ENCODE measurements around the gene CPNE8.

The CPNE8 gene

DNA sequence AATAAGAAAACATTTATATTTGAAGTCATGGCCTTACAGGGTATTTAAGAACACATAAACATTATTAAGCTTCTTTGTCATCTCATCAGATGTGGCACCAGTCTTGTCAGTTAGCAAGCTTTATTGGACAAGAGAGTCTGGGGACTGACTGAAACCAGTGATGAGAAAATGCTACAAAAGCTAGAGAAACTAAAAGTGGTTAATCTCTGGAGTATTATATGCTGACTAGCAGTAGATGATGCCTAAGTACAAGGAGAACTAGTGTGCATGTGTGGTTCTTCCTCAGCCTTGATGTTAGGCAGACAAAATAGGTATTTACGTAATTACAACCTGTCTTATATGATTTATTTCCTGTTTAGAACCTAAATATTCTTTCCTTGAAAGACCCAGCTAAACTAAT, 176.5 kb downstream of the CPNE8 start:
- H3K36me3 ChIP-seq (ENCODE audit: insufficient read depth, low read length) = no peaks in the 10 kb centered on the region
- no peaks in the 10 kb centered on the region for H3K27me3 ChIP-seq (ENCODE audit: insufficient read depth, low read length)
- H3K4me1 ChIP-seq (ENCODE audit: insufficient read depth, low read length) = no peaks in the 10 kb centered on the region
- no peak overlapping the region for H3K4me3 ChIP-seq (ENCODE audit: low read length)
- H2AFZ ChIP-seq (ENCODE audit: low read depth, low read length) = no peak overlapping the region
- no peaks in the 10 kb centered on the region for H3K9me3 ChIP-seq (ENCODE audit: low read length)

DNA sequence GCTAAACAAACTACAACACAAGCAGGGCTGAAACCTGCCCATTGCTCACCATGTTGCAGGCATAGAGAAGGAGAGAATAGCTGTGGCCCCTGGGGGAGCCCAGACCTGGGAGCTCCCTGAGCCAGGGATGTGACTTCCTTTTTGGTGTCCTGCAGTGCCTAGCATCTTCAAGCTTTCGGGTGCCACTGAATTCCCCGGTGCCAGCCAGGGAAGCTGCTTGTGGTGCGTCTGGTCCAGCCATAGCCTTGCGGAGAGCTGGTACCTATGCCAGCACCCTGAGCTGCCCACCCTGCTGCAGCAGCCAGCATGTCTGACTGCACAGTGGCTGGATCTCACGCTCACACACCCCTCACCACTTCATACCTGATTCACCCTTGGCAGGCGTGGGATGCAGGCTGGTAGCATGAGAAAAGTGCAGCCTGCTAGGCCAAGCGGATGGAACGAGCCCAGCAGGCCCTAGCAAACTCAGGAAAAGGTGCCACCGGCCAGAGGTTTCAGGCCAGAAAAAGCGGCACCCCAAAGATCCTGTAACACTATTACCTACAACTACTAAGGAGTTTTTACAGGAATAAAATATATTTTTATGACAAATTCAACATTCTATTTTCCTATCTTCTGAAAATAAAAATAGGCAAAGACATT, 183.7 kb downstream of the CPNE8 start:
- no peaks in the 10 kb centered on the region for H3K27me3 ChIP-seq (ENCODE audit: insufficient read depth, low read length)
- no peaks in the 10 kb centered on the region for H3K36me3 ChIP-seq (ENCODE audit: insufficient read depth, low read length)
- H3K4me1 ChIP-seq (ENCODE audit: insufficient read depth, low read length) = no peaks in the 10 kb centered on the region
- no peaks in the 10 kb centered on the region for H3K9me3 ChIP-seq (ENCODE audit: low read length)
- H3K4me3 ChIP-seq (ENCODE audit: low read length) = no peak overlapping the region
- H2AFZ ChIP-seq (ENCODE audit: low read depth, low read length) = no peak overlapping the region

DNA sequence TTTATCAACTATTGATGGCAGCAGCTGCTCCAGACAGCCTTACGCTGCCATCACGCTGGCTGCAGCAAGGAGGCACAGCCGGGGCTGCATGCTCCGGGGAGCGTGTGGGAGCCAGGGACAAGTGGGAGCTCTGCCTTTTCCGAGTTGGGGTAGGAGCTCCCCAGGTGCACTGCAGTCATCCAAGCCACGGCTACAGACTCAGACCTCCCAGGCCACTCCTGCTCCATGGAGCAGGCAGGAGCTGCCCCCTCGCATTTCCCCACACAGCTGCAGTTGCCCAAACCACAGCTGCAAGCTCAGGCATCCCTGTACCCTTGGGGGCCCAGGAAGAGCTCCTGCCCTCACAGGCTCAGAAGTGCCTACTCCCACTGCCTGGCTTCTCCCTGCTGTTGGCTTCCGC, 184.7 kb downstream of the CPNE8 start:
- Histone ChIP-seq H3K9me3 (ENCODE audit: low read length) (no peaks in the 10 kb centered on the region), H3K27me3 (ENCODE audit: insufficient read depth, low read length) (no peaks in the 10 kb centered on the region), H3K36me3 (ENCODE audit: insufficient read depth, low read length) (no peaks in the 10 kb centered on the region), H3K4me1 (ENCODE audit: insufficient read depth, low read length) (no peaks in the 10 kb centered on the region), H3K4me3 (ENCODE audit: low read length) (no peak overlapping the region), H2AFZ (ENCODE audit: low read depth, low read length) (no peak overlapping the region)

- Histone ChIP-seq H3K4me3 (ENCODE audit: low read length) (no peak overlapping the region), H3K27me3 (ENCODE audit: insufficient read depth, low read length) (no peaks in the 10 kb centered on the region), H2AFZ (ENCODE audit: low read depth, low read length) (no peak overlapping the region), H3K36me3 (ENCODE audit: insufficient read depth, low read length) (no peaks in the 10 kb centered on the region), H3K9me3 (ENCODE audit: low read length) (no peaks in the 10 kb centered on the region), H3K4me1 (ENCODE audit: insufficient read depth, low read length) (no peaks in the 10 kb centered on the region)
Observed at GRCh38 chr12:38713294-38713693, 192.1 kb downstream of the CPNE8 start.

DNA sequence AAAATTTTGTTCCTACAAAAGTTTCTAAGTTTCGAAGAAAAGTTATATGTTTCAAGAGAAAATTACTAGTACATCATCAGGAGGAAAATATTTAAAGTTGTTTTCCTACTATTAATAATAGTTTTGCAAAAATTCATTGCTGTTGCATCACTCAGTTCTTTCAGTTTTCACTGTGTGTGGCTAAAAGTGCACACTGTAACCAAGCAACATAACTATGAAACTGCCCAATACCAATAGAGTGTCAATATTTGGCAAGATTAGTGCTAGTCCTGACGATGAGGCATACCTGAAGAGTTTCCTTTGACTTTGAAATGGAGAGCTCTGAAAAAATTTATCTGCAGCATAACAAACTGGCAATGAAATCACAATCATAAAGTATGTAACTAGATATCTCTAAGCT, 194.3 kb downstream of the CPNE8 start:
- no peaks in the 10 kb centered on the region for H3K4me1 ChIP-seq (ENCODE audit: insufficient read depth, low read length)

GRCh38 chr12:38708466-38708865, 196.9 kb downstream of the CPNE8 start:
- no peaks in the 10 kb centered on the region for H3K36me3 ChIP-seq (ENCODE audit: insufficient read depth, low read length)
- no peaks in the 10 kb centered on the region for H3K4me1 ChIP-seq (ENCODE audit: insufficient read depth, low read length)
- H3K27me3 ChIP-seq (ENCODE audit: insufficient read depth, low read length) = no peaks in the 10 kb centered on the region
- no peaks in the 10 kb centered on the region for H3K9me3 ChIP-seq (ENCODE audit: low read length)
- H3K4me3 ChIP-seq (ENCODE audit: low read length) = no peak overlapping the region
- H2AFZ ChIP-seq (ENCODE audit: low read depth, low read length) = no peak overlapping the region

More for the DNA sequence above, 194.3 kb downstream of the CPNE8 start:
- no peaks in the 10 kb centered on the region for H3K36me3 ChIP-seq (ENCODE audit: insufficient read depth, low read length)
- no peak overlapping the region for H3K4me3 ChIP-seq (ENCODE audit: low read length)
- H3K9me3 ChIP-seq (ENCODE audit: low read length) = no peaks in the 10 kb centered on the region
- H2AFZ ChIP-seq (ENCODE audit: low read depth, low read length) = no peak overlapping the region
- H3K27me3 ChIP-seq (ENCODE audit: insufficient read depth, low read length) = no peaks in the 10 kb centered on the region

DNA sequence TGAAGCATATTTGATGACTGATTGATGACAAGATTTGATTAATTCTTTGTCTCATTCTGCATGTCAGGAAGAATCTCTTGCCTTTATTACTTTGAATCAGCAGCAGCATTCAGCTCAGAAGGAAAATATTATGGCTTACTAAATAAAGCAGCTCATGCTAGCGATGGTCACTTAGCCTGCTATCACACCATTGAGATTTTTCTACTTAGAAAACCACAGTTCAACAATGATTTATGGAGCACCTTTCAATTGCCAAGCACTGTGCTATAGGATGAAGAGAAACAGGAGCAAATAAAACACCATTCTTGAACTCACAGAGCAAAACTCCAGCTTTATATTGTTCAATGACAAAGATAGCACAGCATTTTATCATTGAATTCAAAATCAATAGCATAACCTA, 197.7 kb downstream of the CPNE8 start:
- Histone ChIP-seq H3K9me3 (ENCODE audit: low read length) (no peaks in the 10 kb centered on the region), H3K27me3 (ENCODE audit: insufficient read depth, low read length) (no peaks in the 10 kb centered on the region), H3K36me3 (ENCODE audit: insufficient read depth, low read length) (no peaks in the 10 kb centered on the region), H3K4me3 (ENCODE audit: low read length) (no peak overlapping the region), H3K4me1 (ENCODE audit: insufficient read depth, low read length) (no peaks in the 10 kb centered on the region), H2AFZ (ENCODE audit: low read depth, low read length) (no peak overlapping the region)

DNA sequence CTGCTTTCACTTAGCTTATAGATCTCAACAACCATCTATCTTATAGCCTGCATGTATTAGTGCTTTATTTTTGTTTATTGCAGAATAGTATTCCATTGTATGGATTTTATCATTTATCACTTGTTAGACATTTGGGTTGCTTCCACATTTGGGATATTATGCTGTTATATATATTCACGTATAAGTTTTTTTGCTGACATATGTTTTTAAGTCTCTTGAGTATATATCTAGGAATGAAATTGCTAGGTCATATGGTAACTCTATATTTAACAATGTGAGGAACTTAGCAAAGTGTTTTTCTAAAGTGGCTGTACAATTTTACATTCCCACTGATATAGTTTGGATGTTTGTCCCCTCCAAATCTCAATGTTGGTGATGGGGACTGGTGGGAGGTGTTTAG, 208.1 kb downstream of the CPNE8 start:
- no peaks in the 10 kb centered on the region for H3K9me3 ChIP-seq (ENCODE audit: low read length)
- no peaks in the 10 kb centered on the region for H3K4me1 ChIP-seq (ENCODE audit: insufficient read depth, low read length)
- no peak overlapping the region for H3K4me3 ChIP-seq (ENCODE audit: low read length)
- no peak overlapping the region for H2AFZ ChIP-seq (ENCODE audit: low read depth, low read length)
- no peaks in the 10 kb centered on the region for H3K27me3 ChIP-seq (ENCODE audit: insufficient read depth, low read length)
- H3K36me3 ChIP-seq (ENCODE audit: insufficient read depth, low read length) = no peaks in the 10 kb centered on the region

DNA sequence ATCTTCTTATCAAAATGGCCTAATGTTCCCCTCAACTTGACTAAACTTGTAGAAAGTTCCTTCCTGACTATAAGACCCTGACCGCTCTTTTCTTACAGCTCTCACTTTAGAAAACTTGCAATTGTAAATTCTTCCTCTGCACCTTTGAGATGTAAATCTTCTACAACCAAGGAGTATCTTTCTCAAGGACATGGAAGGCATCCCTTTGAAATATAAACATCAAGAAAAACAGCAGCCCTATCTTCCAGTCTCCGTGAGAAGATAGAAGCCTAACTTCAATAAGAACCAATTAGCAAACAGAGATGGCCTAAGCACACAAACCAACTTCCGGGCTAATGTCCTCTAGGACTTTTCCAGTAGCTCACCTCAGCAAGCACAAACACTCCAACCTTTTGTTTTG, 210.3 kb downstream of the CPNE8 start:
- H3K9me3 ChIP-seq (ENCODE audit: low read length) = no peaks in the 10 kb centered on the region
- no peaks in the 10 kb centered on the region for H3K36me3 ChIP-seq (ENCODE audit: insufficient read depth, low read length)
- H3K4me3 ChIP-seq (ENCODE audit: low read length) = no peak overlapping the region
- H2AFZ ChIP-seq (ENCODE audit: low read depth, low read length) = no peak overlapping the region
- no peaks in the 10 kb centered on the region for H3K27me3 ChIP-seq (ENCODE audit: insufficient read depth, low read length)
- H3K4me1 ChIP-seq (ENCODE audit: insufficient read depth, low read length) = no peaks in the 10 kb centered on the region

- Histone ChIP-seq H3K27me3 (ENCODE audit: insufficient read depth, low read length) (no peaks in the 10 kb centered on the region), H3K9me3 (ENCODE audit: low read length) (no peaks in the 10 kb centered on the region), H3K36me3 (ENCODE audit: insufficient read depth, low read length) (no peaks in the 10 kb centered on the region), H3K4me1 (ENCODE audit: insufficient read depth, low read length) (no peaks in the 10 kb centered on the region), H3K4me3 (ENCODE audit: low read length) (no peak overlapping the region), H2AFZ (ENCODE audit: low read depth, low read length) (no peak overlapping the region)
Observed at GRCh38 chr12:38691164-38691563, 214.2 kb downstream of the CPNE8 start.

DNA sequence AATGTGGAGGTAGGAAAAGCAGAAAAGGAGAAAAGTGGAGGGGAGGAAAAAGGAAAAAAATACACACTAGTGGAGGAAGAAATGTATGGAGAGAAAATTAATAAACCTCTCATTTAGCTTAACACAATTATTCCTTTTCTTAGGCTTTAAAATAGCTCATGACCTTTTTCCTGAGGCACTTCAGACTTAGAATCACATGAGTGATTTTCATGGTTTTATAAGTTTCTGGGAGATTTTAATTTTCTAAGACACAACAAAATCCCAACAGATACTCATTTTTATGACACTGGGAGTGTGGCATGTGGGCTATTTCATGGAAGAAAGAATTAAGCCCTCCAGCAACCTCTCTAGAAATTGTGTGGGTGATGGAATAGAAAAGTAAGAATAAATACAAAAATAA, 214.7 kb downstream of the CPNE8 start:
- H3K4me3 ChIP-seq (ENCODE audit: low read length) = no peak overlapping the region
- no peaks in the 10 kb centered on the region for H3K36me3 ChIP-seq (ENCODE audit: insufficient read depth, low read length)
- H3K4me1 ChIP-seq (ENCODE audit: insufficient read depth, low read length) = no peaks in the 10 kb centered on the region
- H3K27me3 ChIP-seq (ENCODE audit: insufficient read depth, low read length) = no peaks in the 10 kb centered on the region
- H2AFZ ChIP-seq (ENCODE audit: low read depth, low read length) = no peak overlapping the region
- no peaks in the 10 kb centered on the region for H3K9me3 ChIP-seq (ENCODE audit: low read length)

GRCh38 chr12:38689704-38690103, 215.7 kb downstream of the CPNE8 start:
- H3K4me1 ChIP-seq (ENCODE audit: insufficient read depth, low read length) = no peaks in the 10 kb centered on the region
- H3K9me3 ChIP-seq (ENCODE audit: low read length) = no peaks in the 10 kb centered on the region
- H3K27me3 ChIP-seq (ENCODE audit: insufficient read depth, low read length) = no peaks in the 10 kb centered on the region
- no peak overlapping the region for H2AFZ ChIP-seq (ENCODE audit: low read depth, low read length)
- H3K4me3 ChIP-seq (ENCODE audit: low read length) = no peak overlapping the region
- no peaks in the 10 kb centered on the region for H3K36me3 ChIP-seq (ENCODE audit: insufficient read depth, low read length)

DNA sequence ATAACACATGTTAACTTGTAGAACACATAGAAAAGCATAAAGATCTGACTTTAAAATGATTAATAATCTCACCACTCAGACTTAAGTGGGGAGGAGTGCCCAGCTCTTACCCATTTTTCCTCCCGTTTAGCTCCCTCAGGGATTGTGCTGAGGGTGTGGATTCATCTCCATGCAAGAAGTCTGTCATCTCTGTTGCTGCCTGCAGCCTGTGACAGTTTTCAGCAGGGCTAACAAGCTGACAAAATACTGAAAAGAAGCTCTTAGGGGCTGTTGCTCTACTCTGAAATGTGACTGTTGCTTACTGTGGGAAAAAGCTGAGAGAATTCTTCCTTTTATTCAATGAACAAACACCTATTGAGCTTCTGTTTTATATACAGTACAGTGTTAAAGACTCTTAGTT, 216.2 kb downstream of the CPNE8 start:
- Histone ChIP-seq H3K27me3 (ENCODE audit: insufficient read depth, low read length) (no peaks in the 10 kb centered on the region), H3K9me3 (ENCODE audit: low read length) (no peaks in the 10 kb centered on the region), H3K36me3 (ENCODE audit: insufficient read depth, low read length) (no peaks in the 10 kb centered on the region), H3K4me3 (ENCODE audit: low read length) (no peak overlapping the region), H3K4me1 (ENCODE audit: insufficient read depth, low read length) (no peaks in the 10 kb centered on the region), H2AFZ (ENCODE audit: low read depth, low read length) (no peak overlapping the region)

DNA sequence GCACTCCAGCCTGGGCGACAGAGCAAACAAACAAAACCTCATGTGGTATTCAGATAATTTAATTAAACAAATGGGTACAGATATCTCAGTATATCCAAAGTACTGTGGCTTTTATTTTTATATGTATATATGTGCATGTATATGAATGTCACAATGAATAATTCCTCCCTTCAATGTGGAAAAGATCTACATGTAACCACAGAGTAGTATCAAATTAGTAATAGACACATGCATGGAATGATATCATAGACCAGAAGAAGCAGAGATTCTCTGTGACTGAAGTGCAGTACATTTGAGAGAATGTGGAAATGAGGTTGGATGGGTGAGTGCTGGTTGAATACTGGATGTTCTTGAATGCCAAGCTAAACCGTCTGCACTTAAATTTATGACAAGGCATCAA, 222.9 kb downstream of the CPNE8 start:
- no peaks in the 10 kb centered on the region for H3K4me1 ChIP-seq (ENCODE audit: insufficient read depth, low read length)
- no peaks in the 10 kb centered on the region for H3K27me3 ChIP-seq (ENCODE audit: insufficient read depth, low read length)
- no peak overlapping the region for H3K4me3 ChIP-seq (ENCODE audit: low read length)
- H3K9me3 ChIP-seq (ENCODE audit: low read length) = no peaks in the 10 kb centered on the region
- no peak overlapping the region for H2AFZ ChIP-seq (ENCODE audit: low read depth, low read length)
- H3K36me3 ChIP-seq (ENCODE audit: insufficient read depth, low read length) = no peaks in the 10 kb centered on the region

Data from neuron (in vitro differentiated cells).